Ishikawa (cell line): Measurements from ENCODE around the gene TRPM1.

Source experiments
- CEBPB ChIP-seq: IDR thresholded peaks from 2 replicates; pipeline ENCODE4 v1.6.1; 2012
- CREB1 ChIP-seq: IDR thresholded peaks from 2 replicates; pipeline ENCODE4 v1.6.1; 2012; ENCODE audit warnings: low read depth
- EGR1 ChIP-seq: IDR thresholded peaks from 2 replicates; pipeline ENCODE4 v1.6.1; 2012
- EP300 ChIP-seq: IDR thresholded peaks from 2 replicates; pipeline ENCODE4 v1.6.1; 2012; ENCODE audit warnings: borderline replicate concordance
- FOXM1 ChIP-seq: IDR thresholded peaks from 2 replicates; pipeline ENCODE4 v1.6.1; 2012; ENCODE audit warnings: low read depth, borderline replicate concordance
- NFIC ChIP-seq: IDR thresholded peaks from 2 replicates; pipeline ENCODE4 v1.6.1; 2012
- RAD21 ChIP-seq: IDR thresholded peaks from 2 replicates; pipeline ENCODE4 v1.6.1; 2012; ENCODE audit warnings: low read depth
- REST ChIP-seq: IDR thresholded peaks from 2 replicates; pipeline ENCODE4 v1.6.1; 2012; ENCODE audit warnings: low read depth, mild to moderate bottlenecking
- TAF1 ChIP-seq: IDR thresholded peaks from 2 replicates; pipeline ENCODE4 v1.6.1; 2012; ENCODE audit warnings: low read depth, mild to moderate bottlenecking
- TCF12 ChIP-seq: IDR thresholded peaks from 2 replicates; pipeline ENCODE4 v1.6.1; 2012; ENCODE audit warnings: low read depth
- TEAD4 ChIP-seq: IDR thresholded peaks from 2 replicates; pipeline ENCODE4 v1.6.1; 2012
- USF1 ChIP-seq: IDR thresholded peaks from 2 replicates; pipeline ENCODE4 v1.6.1; 2012
- YY1 ChIP-seq: IDR thresholded peaks from 2 replicates; pipeline ENCODE4 v1.6.1; 2012; ENCODE audit warnings: low read depth
- ZBTB7A ChIP-seq: IDR thresholded peaks from 2 replicates; pipeline ENCODE4 v1.6.1; 2012; ENCODE audit warnings: low read depth
- TF ChIP-seq, protein P1 (sequence below): IDR thresholded peaks from 2 replicates; pipeline ENCODE4 v1.6.1; 2012

Gene TRPM1

GRCh38 chr15:30958219-30958618 lies 143.3 kb downstream of the TRPM1 start:
- TF ChIP-seq NFIC, result no peak

DNA sequence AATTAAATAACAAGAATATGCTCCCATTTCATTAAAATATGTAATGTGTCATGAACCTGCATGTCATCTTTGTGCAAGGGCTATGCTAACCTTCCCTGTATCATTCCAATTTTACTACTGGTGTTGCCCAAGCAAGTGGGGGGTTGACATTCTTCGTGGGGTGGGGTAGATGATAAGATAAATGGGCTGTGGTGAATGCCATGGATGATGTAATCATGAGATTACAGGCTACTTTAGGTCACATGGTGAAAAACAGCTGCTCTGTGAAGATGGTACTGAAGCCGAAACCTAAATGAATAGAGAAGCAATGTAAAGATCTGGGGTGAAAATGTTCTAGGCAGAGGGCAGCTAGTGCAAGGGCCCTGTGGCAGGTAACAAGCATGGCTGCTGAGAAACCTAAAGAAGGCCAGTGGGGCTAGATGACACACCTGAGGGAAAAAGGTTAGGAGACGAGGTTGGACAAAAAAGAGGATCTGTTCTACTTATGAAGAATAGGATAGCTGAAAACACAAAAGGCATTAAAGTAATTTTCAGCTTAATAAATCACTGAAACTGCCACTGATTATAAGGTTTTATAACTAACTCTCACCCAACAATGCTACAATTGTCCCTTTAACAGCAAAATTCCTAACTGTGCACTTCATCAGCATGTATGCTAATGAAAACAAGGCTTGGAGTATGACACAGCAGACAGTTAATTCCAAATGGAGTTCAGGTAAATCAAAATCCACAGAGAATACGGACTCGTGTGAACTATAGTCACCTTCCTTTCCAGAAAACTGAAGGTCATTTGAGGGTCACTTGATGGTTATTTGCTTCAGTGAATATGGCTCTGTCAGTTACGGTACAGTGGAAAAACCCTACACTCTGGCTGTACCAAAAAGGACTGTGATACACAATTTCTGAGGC lies 145.1 kb downstream of the TRPM1 start:
- no peak for TF ChIP-seq TEAD4
- TF ChIP-seq CEBPB, result no peak
- TF ChIP-seq EP300, result no peak
- no peak for TF ChIP-seq EGR1
- no peak for TF ChIP-seq REST
- no peak for TF ChIP-seq FOXM1
- no peak for TF ChIP-seq NFIC
- no peak for TF ChIP-seq ZBTB7A
- no peak for TF ChIP-seq TCF12
- TF ChIP-seq YY1, result no peak

- no peak for TF ChIP-seq FOXM1
- TF ChIP-seq TEAD4, result no peak
- TF ChIP-seq, protein P1, sequence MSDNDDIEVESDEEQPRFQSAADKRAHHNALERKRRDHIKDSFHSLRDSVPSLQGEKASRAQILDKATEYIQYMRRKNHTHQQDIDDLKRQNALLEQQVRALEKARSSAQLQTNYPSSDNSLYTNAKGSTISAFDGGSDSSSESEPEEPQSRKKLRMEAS, result no peak
- TF ChIP-seq REST, result no peak
- no peak for TF ChIP-seq CEBPB
- no peak for TF ChIP-seq TAF1
- no peak for TF ChIP-seq RAD21
- TF ChIP-seq EGR1, result no peak
- no peak for TF ChIP-seq ZBTB7A
- TF ChIP-seq CREB1, result no peak
- TF ChIP-seq USF1, result no peak
- TF ChIP-seq EP300, result no peak
- no peak for TF ChIP-seq YY1
- no peak for TF ChIP-seq NFIC
Measured at GRCh38 chr15:30954674-30955073, 146.9 kb downstream of the TRPM1 start.

DNA sequence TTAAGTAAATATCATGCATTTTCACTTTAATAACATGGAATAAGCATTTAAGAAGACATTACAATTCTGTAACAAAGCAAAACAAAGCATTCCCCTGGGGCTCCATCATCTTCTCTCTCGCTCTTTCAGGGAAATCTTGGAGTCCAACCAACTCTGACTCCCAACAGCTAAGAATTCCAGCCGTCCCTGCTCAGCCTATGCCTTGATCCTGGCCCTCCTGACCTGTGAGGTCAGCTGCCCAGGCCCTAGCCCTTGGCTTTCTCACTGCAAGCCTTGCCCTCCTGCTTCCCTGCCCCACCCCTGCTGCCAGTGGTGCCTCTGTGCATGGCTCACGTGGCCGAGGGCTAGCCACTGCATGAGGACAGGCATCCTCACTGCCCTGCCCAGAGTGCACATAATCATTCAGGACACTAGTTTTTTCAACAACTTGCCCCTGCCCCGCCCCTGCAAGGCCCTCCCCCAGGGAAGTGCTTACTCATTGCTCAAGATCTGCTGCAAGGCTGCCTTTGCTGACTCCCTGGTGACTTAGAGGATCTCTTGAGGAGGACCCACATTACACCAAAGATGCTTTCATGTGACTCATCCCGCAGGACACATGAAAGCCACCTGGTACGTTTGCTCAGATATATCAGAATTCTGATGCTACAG lies 147.7 kb downstream of the TRPM1 start:
- TF ChIP-seq RAD21 (no peak), USF1 (peak; percentile 64)
- TF ChIP-seq, protein P1, result 0 out of 2 replicates have a peak, but pooled peaks have one; percentile 15

DNA sequence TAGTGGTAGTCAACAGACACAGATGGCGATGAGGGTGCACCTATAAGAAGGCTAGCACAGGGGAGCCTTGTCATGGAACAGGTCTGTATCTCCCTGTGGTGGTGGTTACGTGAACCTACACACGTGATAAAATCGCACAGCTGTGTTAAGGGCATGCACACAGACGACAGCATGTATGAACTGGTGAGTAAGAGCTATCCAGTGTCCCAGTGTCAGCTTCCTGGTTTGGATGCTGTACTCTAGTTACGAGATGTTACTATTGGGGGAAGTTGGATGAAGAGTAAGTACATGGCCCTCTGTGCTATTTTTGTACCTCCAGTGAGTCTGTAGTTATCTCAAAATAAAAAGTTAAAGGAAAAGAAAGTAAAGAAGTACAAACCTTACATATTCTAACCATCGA lies 148.3 kb downstream of the TRPM1 start:
- TF ChIP-seq CEBPB (no peak), EGR1 (no peak), REST (no peak), TCF12 (no peak), CREB1 (no peak), USF1 (no peak), TAF1 (no peak), TEAD4 (no peak), NFIC (no peak), FOXM1 (no peak), ZBTB7A (no peak)
- TF ChIP-seq, protein P1, result no peak
